Measurements from ENCODE around the gene AOPEP.

- TF ChIP-seq CTCF (conservative IDR thresholded peaks at IDR 0.05 in 1 of 2, IDR thresholded peaks at IDR 0.05 in 1 of 2; ENCODE audit: extremely low read depth in 1 of 2, insufficient read depth in 1 of 2, low read depth in 1 of 2, low read length in 2 of 2) (no peak), EZH2 (IDR thresholded peaks at IDR 0.05; ENCODE audit: borderline replicate concordance, low read length) (no peak)
Measured at GRCh38 chr9:94904806-94905205, 178.3 kb downstream of the AOPEP start.

Data from mammary epithelial cell (primary cell).